HG03342 (cell line): Measurements from ENCODE around the gene DHRS1.

Experiments used
- ATAC-seq: cut with Tn5 transposase; IDR thresholded peaks from one replicate; pipeline ENCODE4 v1.9.1; 2021; ENCODE audit warnings: mild to moderate bottlenecking, moderate library complexity; ENCODE audit not compliant: unreplicated experiment

Gene DHRS1

GRCh38 chr14:24310646-24311604 is 11.3 kb upstream of the DHRS1 start, which contains the start of gene LTB4R:
Gene LTB4R, plus strand, starts transcription at chr14:24311502. Its CDS starts 4,150 bp downstream, at chr14:24315652.
- peak; percentile 56 for ATAC-seq

- no peak for ATAC-seq
Measured at GRCh38 chr14:24310265-24310645, 10.7 kb upstream of the DHRS1 start.

DNA sequence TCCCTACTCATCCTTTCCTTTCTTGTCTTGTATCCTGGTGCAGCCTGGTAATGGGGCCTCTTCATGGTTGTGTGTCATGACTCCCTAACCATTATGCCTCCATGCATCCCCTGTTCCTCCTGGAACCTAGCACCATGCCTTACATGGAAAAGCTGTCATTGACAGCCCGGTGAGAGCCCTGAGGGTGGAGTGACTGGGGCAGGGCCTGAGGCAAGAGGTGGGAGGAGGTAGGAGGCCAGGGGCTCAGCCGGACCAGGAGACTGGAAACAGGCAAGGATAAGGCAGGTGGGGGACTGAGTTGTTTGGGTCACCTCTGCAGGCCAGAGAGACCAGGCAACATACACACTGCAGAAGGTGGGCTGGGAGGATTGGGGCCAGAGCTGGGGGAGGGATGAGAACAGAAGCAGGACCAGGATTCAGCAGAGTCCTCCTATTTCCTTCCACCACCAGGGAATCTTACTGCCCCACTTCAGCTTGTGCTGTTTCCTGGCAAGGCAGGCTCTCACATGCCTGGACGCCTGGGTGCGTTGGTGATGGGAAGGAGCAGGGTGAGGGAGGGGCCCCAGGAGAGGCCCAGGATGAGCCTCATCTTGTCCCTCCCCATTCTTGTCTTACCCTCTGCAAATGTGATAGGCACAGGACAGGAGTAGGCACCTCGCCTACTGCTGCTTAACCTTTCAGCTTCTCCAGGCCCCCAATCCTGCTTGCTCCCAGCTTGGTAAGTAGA is 10.1 kb upstream of the DHRS1 start, which contains the start of gene LTB4R2:
TSS of gene LTB4R2 (plus strand) at position 603 of the 727 bp plus-strand sequence. CDS start 525 bp downstream, outside the sequence.
- no peak for ATAC-seq

GRCh38 chr14:24308342-24309124 is 9.0 kb upstream of the DHRS1 start:
- ATAC-seq = no peak

GRCh38 chr14:24307575-24308341 is 8.2 kb upstream of the DHRS1 start, which contains the start of gene CIDEB:
Gene CIDEB, minus strand, starts transcription at chr14:24307977. Its CDS starts 119 bp downstream, at chr14:24307858.
- ATAC-seq = peak; percentile 34

DNA sequence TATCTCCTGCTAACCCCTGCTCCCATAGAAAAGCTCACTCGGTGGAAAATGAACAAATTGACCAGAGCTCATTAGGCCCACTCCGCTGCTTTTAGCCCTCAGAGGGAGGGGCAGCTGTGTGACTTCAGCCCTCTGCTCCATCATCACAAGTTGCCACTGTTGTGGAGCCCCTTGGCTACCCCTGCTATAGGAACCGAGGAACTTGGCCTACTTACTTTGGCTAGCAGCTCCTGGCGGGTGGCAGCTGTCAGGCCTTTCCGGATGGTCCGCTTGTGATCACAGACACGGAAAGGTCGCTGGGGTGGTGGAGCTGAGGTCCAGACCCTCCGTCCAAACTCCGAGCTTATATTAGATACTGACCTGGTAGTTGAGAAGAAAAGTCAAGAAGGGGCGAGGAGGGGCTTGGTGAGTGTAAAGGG is 7.6 kb upstream of the DHRS1 start:
- ATAC-seq = no peak

DNA sequence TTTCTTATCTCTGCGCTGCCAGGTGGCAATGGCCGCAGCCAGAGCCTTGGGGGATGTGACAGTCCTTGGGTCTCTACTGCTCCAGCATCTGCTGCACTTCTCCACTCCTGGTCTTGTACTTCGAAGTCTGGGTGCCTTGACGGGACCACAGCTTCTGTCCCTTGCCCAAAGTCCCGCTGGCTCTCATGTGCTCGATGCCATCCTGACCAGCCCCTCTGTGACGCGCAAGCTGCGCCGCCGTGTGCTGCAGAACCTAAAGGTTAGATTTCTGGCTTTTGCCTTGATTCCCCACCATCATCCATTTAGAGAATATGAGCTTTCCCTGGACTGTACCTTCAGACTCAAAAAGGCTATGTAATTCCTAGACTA is 4.4 kb upstream of the DHRS1 start:
- no peak for ATAC-seq

- no peak for ATAC-seq
Measured at GRCh38 chr14:24300326-24300980, 873 bp upstream of the DHRS1 start.

GRCh38 chr14:24298892-24299254 is 707 bp downstream of the DHRS1 start:
- no peak for ATAC-seq

DNA sequence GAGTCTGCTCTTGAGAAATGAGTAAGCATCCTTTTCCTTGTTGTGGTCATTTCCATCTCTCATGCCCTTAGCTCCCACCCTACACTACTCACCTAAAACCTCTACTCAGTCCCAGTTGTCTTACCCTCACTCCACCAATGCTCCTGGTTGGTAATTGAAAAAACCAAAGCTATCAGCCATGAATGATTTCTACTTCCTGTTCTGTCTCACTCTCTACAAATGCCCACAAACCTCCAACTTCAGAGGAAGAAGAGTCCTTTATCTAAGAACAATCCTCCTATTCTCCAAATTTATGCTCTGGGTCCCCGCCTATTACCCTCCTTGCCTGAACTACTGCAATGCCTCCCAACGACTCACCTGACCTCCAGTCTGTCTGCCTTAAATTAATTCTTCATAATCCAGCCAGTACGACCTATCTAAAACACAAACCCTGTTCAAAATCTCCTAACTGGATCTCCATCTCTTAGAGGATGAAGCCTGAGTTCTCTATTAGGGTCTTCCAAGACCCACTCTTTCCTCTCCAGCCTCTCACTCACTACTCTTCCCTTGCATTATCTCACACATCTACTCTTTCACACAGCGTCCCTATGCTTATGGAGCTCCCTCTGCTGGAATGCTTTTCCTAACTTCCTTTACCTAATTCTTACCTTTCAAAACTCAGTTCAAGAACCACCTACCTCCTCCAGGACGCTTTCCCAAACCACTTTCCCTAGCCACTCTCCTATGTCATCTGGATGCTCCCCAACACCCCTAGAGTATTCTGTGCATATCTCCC is 2.2 kb downstream of the DHRS1 start:
- peak; percentile 22 for ATAC-seq

- peak; percentile 51 for ATAC-seq
Measured at GRCh38 chr14:24296341-24297157, 3.0 kb downstream of the DHRS1 start.

- ATAC-seq = no peak
Measured at GRCh38 chr14:24293525-24293924, 6.1 kb downstream of the DHRS1 start.

GRCh38 chr14:24292118-24292807 is 7.3 kb downstream of the DHRS1 start:
- no peak for ATAC-seq

GRCh38 chr14:24291446-24292117 is 8.0 kb downstream of the DHRS1 start:
- no peak for ATAC-seq

GRCh38 chr14:24290746-24291145 is 8.8 kb downstream of the DHRS1 start:
- ATAC-seq = no peak

- peak; percentile 81 for ATAC-seq
Measured at GRCh38 chr14:24289649-24290280, 9.8 kb downstream of the DHRS1 start.
